ENCODE measurements around the gene LDLRAD2. TPM values are rescaled to one million over a fixed set of nuclear protein-coding genes. Genes with fewer than 3 reads are reported as not detected.
"Not testable (repeated sequence)": the region's sequence is repeated elsewhere in the genome, so short reads cannot be mapped to it uniquely, and the experiment has no call there.

LDLRAD2 gene
- total RNA-seq, 2 experiments from 2014 or later = 0.11 TPM; not detected in 1

DNA sequence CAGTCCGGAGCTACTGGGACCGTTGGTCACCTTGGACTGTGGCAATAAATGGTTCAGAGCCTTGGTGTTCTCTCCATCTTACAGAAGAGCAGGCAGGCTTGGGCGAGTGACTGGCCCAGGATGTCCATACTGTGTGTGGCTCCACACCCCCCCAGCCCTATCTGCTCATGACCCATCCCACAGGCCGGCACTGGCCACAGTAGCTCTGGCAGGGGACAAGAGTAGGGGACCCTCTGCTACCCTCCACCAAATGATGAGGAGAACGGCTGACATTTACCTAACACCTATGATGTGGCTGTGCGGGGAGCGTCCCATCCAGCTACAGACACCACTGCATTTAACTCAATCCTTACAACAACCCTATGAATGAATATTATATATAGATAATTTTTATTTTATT is 13.3 kb downstream of the LDLRAD2 start:
- no peak for DNase-seq
- Mint-ChIP-seq H3K36me3 (ENCODE audit: low read depth) (no peaks in the 10 kb centered on the region), H3K9me3 (ENCODE audit: low read depth) (no peaks in the 10 kb centered on the region), H3K27me3 (no peaks in the 10 kb centered on the region), H3K4me1 (no peaks in the 10 kb centered on the region), H3K4me3 (no peak overlapping the region), H3K27ac (no peak overlapping the region)
- ChIA-PET CTCF (interaction anchor here (0.6 to 1.0 kb wide), 2 partner anchors 133 to 208 kb away, joined by 3 to 4 read pairs; no protein-coding TSS in a partner anchor), POLR2A (no interaction called here)
- no peak for ATAC-seq
- intact Hi-C loops (cut with DNase I, micrococcal nuclease) = no loop called here

DNA sequence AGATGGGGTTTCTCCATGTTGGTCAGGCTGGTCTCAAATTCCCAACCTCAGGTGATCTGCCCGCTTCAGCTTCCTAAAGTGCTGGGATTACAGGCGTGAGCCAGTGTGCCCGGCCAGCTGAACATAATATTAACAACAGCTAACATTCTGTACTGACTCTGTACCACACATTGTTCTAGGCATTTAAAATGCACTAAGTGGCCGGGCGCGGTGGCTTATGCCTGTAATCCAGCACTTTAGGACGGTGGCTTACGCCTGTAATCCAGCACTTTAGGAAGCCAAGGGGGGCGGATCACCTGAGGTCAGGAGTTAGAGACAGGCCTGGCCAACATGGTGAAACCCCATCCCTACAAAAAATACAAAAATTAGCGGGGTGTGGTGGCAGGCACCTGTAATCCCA is 14.6 kb downstream of the LDLRAD2 start:
- CTCF ChIA-PET = interaction anchor here (0.5 to 0.6 kb wide), 2 partner anchors 41 to 136 kb away, joined by 3 read pairs; no protein-coding TSS in a partner anchor
- H3K27ac Mint-ChIP-seq; H3K4me3 Mint-ChIP-seq; intact Hi-C loops (cut with DNase I, micrococcal nuclease); POLR2A ChIA-PET; DNase-seq; H3K36me3 Mint-ChIP-seq (ENCODE audit: low read depth); H3K9me3 Mint-ChIP-seq (ENCODE audit: low read depth); H3K27me3 Mint-ChIP-seq; H3K4me1 Mint-ChIP-seq; ATAC-seq: not testable (repeated sequence)

DNA sequence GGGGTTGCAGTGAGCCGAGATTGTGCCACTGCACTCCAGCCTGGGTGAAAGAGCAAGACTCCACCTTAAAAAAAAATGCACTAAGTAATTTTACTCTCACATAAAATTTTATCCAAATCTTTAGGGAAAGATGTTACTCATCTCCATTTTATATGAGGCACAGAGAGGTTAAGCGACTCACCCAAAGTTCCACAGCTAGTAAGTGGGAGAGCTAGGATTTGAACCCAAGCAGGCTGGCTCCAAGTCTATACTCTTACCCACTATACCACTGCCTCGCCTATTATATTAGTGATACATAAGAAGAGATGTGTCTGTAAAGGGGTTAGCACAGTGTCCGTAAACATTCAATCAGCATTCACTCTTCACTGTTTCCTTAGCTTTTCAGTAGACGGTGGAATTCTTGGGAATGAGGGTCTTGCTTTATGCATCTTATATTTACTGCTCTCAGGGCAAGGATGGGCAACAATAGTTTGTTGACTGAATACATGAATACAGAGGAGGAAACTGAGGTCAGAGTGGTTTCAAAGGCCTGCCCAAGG is 15.1 kb downstream of the LDLRAD2 start:
- CTCF ChIA-PET = interaction anchor here (0.6 to 0.7 kb wide), 2 partner anchors 136 to 144 kb away, joined by 3 read pairs; no protein-coding TSS in a partner anchor
- no peaks in the 10 kb centered on the region for H3K36me3 Mint-ChIP-seq (ENCODE audit: low read depth)
- H3K4me1 Mint-ChIP-seq = no peaks in the 10 kb centered on the region
- ATAC-seq = no peak
- no peak overlapping the region for H3K27ac Mint-ChIP-seq
- H3K27me3 Mint-ChIP-seq = no peaks in the 10 kb centered on the region
- no peaks in the 10 kb centered on the region for H3K9me3 Mint-ChIP-seq (ENCODE audit: low read depth)
- intact Hi-C loops (cut with DNase I, micrococcal nuclease) = no loop called here
- H3K4me3 Mint-ChIP-seq = no peak overlapping the region
- POLR2A ChIA-PET = interaction anchor here (0.6 kb wide), 1 partner anchor 26 kb away, joined by 4 read pairs; no protein-coding TSS in a partner anchor
- no peak for DNase-seq

DNA sequence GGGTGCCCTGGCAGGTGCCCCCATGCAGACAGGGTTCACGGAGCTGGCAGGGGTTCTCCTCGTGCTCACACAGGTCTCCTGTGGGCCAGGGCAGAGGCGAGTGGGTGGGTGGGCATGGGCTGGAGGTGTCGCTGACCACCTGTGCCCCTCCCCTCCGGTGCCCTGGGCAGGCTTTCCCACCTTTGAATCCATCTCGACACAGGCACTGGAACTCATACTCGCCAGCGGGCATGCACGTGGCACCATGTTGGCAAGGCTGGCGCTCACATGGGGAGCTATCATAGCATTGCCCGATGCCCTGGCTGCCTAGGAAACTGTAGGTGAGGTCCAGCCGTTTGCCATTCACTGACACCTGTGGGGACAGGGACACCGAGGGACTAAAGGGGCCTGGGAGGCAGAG is 16.0 kb downstream of the LDLRAD2 start:
- no peaks in the 10 kb centered on the region for H3K27me3 Mint-ChIP-seq
- H3K36me3 Mint-ChIP-seq (ENCODE audit: low read depth) = no peaks in the 10 kb centered on the region
- ATAC-seq (no peak), DNase-seq (no peak)
- H3K4me3 Mint-ChIP-seq = no peak overlapping the region
- H3K9me3 Mint-ChIP-seq (ENCODE audit: low read depth) = no peaks in the 10 kb centered on the region
- no peaks in the 10 kb centered on the region for H3K4me1 Mint-ChIP-seq
- intact Hi-C loops (cut with DNase I, micrococcal nuclease) = no loop called here
- no peak overlapping the region for H3K27ac Mint-ChIP-seq
- ChIA-PET POLR2A (no interaction called here), CTCF (interaction anchor here (0.7 kb wide), 1 partner anchor 144 kb away, joined by 3 read pairs; no protein-coding TSS in a partner anchor)

DNA sequence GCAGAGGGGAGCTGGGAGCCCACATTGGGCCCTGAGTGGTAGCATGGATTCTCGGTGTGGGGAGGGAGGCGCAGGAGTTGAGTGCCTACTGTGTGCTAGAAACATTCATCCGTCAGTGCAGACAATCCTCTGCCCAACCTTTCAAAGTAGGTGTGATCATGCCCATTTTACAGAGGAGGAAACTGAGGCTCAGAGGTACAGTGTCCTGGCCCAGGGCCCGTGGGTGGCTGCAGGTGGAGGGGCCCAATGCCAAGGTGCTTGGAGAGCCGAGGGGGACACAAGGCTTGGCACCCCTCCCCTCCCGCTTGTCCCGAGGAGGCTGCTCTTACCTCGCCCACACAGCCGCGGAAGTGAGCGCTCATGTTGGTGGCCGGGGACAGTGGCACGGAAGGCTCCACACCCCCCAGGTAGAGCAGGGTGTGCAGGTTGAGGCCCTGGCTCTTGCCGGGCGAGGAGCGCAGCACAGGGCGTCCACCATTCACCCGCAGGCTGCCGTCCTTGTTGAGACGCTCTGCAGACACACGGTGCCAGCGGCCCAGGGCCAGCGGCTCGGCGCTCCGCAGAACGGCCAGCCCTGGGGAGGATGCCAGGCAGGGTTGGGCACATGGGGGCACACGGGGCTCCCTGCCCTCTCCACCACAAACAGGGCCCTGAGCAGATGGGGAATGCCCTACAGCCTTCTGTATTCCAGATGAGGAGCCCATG is 16.6 kb downstream of the LDLRAD2 start:
- POLR2A ChIA-PET = no interaction called here
- H3K9me3 Mint-ChIP-seq (ENCODE audit: low read depth) = no peaks in the 10 kb centered on the region
- H3K36me3 Mint-ChIP-seq (ENCODE audit: low read depth) = peaks cover under 1% of the 10 kb centered on the region
- no peaks in the 10 kb centered on the region for H3K27me3 Mint-ChIP-seq
- H3K27ac Mint-ChIP-seq = no peak overlapping the region
- CTCF ChIA-PET = no interaction called here
- H3K4me3 Mint-ChIP-seq = no peak overlapping the region
- DNase-seq (no peak), ATAC-seq (no peak)
- intact Hi-C loops (cut with DNase I, micrococcal nuclease) = no loop called here
- no peaks in the 10 kb centered on the region for H3K4me1 Mint-ChIP-seq

DNA sequence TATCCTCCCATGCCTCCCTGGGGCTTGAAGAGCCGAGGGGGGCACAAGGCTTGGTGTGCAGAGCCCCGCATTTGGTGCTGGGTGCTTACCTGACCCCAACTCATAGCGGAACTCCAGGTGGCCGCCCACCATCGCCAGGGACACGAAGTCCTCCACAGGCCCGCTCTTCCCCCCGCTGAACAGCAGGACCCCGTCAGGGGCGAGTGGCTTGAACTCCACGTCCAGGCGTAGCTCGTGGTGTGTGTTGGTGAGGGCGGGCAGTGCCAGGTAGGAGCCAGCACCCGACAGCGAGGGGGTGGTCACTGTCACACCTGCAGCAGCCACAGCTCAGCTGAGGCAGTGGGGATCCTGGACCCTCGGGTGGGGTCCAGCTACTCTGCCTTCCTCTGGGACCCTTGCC is 17.2 kb downstream of the LDLRAD2 start:
- intact Hi-C loops (cut with DNase I, micrococcal nuclease) = no loop called here
- Mint-ChIP-seq H3K4me1 (no peaks in the 10 kb centered on the region), H3K36me3 (ENCODE audit: low read depth) (peaks cover 7% of the 10 kb centered on the region), H3K9me3 (ENCODE audit: low read depth) (peaks cover 3% of the 10 kb centered on the region), H3K27ac (no peak overlapping the region), H3K27me3 (no peaks in the 10 kb centered on the region), H3K4me3 (no peak overlapping the region)
- ChIA-PET CTCF (interaction anchor here (0.6 kb wide), 1 partner anchor 36 kb away, joined by 3 read pairs; no protein-coding TSS in a partner anchor), POLR2A (no interaction called here)
- DNase-seq (no peak), ATAC-seq (no peak)

DNA sequence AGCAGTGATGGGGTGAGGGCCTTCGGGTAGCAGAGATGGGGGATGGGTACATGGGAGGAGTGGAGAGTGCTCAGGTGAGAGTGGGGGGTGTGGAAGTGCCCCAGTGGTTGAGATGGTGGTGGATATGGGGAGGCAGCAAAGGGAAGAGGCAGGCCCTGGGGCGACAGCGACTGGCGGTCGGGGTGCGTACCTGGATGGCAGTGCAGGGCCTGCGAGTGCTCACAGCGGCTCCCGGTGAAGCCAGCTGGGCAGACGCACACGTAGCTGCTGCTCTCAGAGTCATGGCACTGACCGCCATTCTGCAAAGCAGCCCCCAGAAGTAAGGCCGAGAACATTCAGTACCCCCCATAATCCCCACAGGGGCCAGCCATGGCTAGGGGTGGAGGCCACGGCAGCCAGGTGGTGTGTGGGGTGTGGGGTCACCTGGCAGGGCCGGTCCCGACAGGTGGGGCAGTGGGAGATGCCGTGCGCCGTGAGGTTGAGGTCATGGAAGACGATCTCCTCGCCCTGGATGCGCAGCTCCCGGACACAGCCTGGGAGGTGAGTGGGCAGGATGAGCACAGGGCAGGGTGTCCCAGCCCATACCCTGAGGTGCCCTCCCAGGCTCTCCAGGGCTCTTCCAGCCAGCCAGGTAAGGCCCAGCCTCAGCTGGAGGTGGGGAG is 18.9 kb downstream of the LDLRAD2 start:
- no peaks in the 10 kb centered on the region for H3K4me1 Mint-ChIP-seq
- DNase-seq (no peak), ATAC-seq (no peak)
- intact Hi-C loops (cut with DNase I, micrococcal nuclease) = no loop called here
- POLR2A ChIA-PET = no interaction called here
- H3K4me3 Mint-ChIP-seq = no peak overlapping the region
- CTCF ChIA-PET = no interaction called here
- H3K27me3 Mint-ChIP-seq = no peaks in the 10 kb centered on the region
- peaks cover 8% of the 10 kb centered on the region for H3K9me3 Mint-ChIP-seq (ENCODE audit: low read depth)
- no peak overlapping the region for H3K27ac Mint-ChIP-seq
- peaks cover 15% of the 10 kb centered on the region for H3K36me3 Mint-ChIP-seq (ENCODE audit: low read depth)

DNA sequence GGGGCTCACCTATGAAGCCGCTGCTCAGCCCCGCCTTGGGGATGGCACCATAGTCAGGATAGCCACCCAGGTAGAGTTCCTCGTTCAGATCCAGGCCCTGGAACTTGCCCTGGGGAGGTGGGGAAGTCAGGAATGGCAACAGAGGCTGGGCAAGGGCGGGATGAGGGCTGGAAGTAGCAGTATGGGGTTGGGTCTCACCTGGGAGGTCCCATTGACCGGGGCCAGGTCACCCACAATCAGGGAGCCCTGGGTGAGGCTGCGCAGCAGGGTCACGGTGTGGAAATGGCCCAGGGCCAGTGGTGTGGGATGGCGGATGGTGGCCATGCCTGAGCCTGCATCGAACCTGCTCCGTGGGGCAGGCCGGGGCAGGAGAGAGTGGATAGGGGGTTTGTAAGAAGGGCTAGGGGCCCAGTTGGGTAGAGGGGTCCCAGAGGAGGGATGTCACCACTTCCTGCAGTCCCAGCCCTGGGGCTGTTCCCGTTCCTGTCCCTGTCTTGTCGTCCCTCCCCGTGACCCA is 19.4 kb downstream of the LDLRAD2 start:
- intact Hi-C loops (cut with DNase I, micrococcal nuclease) = no loop called here
- H3K4me3 Mint-ChIP-seq = no peak overlapping the region
- DNase-seq (no peak), ATAC-seq (no peak)
- ChIA-PET POLR2A (no interaction called here), CTCF (no interaction called here)
- no peak overlapping the region for H3K27ac Mint-ChIP-seq
- peaks cover 15% of the 10 kb centered on the region for H3K36me3 Mint-ChIP-seq (ENCODE audit: low read depth)
- H3K9me3 Mint-ChIP-seq (ENCODE audit: low read depth) = peaks cover 8% of the 10 kb centered on the region
- no peaks in the 10 kb centered on the region for H3K27me3 Mint-ChIP-seq
- no peaks in the 10 kb centered on the region for H3K4me1 Mint-ChIP-seq

DNA sequence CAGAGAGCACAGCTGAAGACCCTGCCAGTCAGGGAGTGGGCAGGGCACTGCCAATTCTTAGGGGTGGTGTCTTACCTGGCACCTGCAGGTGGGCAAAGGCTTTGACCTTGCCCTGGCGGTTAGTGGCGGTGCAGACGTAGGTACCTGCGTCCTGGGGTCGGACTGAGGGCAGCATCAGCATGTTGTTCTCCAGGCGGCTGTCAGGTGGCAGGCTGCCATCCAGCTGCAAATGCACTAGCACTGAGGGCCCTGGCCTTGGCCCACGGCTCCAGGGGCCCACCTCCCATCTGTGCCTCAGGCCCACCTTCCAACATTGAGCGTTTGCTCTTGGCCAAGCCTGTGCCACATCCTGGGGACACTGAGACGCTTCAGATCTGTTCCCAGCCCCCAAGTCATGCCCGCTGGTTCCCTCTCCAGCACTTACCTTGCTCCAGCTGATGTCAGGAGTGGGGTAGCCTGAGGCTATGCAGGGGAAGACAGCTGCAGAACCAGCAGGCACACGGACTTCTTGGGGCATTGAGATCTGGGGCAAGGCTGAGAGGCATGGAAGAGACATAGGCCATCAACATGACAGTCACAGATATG is 21.4 kb downstream of the LDLRAD2 start:
- no peak for DNase-seq
- POLR2A ChIA-PET = no interaction called here
- no peak overlapping the region for H3K27ac Mint-ChIP-seq

DNA sequence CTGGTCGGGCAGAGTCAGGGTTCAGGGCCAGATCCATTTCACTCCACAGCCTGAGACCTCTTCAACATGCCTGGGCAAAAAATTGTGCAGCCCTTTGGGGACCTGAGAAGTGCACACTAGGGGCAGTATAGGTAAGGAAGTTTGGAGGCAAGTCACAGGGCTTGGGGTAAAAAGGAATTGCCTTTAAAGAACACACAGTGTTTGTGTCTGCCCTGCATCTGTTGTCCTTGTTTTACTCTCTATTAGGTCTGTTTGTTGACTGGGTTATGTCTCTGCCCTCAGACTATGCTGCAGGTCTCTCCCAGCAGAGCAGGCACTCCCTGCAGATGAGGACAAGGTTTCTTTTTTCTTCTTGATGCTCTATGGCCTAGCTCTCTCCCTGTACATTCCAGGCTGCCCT is 22.0 kb downstream of the LDLRAD2 start:
- CTCF ChIA-PET = interaction anchor here (0.7 kb wide), 1 partner anchor 44 kb away, joined by 3 read pairs; no protein-coding TSS in a partner anchor
- no peaks in the 10 kb centered on the region for H3K27me3 Mint-ChIP-seq
- H3K4me1 Mint-ChIP-seq = no peaks in the 10 kb centered on the region
- H3K27ac Mint-ChIP-seq = no peak overlapping the region
- intact Hi-C loops (cut with DNase I, micrococcal nuclease) = no loop called here
- H3K4me3 Mint-ChIP-seq = no peak overlapping the region
- POLR2A ChIA-PET = no interaction called here
- ATAC-seq = no peak
- DNase-seq = no peak
- peaks cover 8% of the 10 kb centered on the region for H3K9me3 Mint-ChIP-seq (ENCODE audit: low read depth)
- H3K36me3 Mint-ChIP-seq (ENCODE audit: low read depth) = peaks cover 15% of the 10 kb centered on the region

More for the DNA sequence above, 21.4 kb downstream of the LDLRAD2 start:
- no peak for ATAC-seq
- H3K9me3 Mint-ChIP-seq (ENCODE audit: low read depth) = peaks cover 8% of the 10 kb centered on the region
- CTCF ChIA-PET = interaction anchor here (0.7 kb wide), 1 partner anchor 45 kb away, joined by 3 read pairs; no protein-coding TSS in a partner anchor
- H3K4me1 Mint-ChIP-seq = no peaks in the 10 kb centered on the region
- no peak overlapping the region for H3K4me3 Mint-ChIP-seq
- intact Hi-C loops (cut with DNase I, micrococcal nuclease) = no loop called here
- no peaks in the 10 kb centered on the region for H3K27me3 Mint-ChIP-seq
- H3K36me3 Mint-ChIP-seq (ENCODE audit: low read depth) = peaks cover 15% of the 10 kb centered on the region

DNA sequence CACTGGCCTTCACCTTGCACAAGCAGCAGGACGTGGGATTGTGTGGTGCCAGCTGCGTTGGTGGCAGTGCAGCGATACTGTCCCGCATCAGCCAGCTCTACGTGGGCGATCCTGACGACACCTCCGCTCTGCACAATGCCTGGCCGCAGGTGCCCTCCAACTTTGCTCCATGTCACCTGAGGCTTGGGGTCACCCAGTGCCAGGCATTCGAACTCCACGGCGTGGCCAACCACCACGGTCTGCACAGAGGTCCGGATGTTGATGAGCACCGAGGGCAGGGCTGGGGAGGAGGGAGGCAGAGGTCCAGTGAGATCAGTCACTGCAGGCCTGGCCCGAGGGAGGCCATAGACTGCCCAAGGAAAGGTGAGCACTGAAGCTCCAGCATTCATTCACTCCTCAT is 22.6 kb downstream of the LDLRAD2 start:
- DNase-seq = no peak
- no peak for ATAC-seq
- peaks cover 15% of the 10 kb centered on the region for H3K36me3 Mint-ChIP-seq (ENCODE audit: low read depth)
- no peak overlapping the region for H3K27ac Mint-ChIP-seq
- peaks cover 8% of the 10 kb centered on the region for H3K9me3 Mint-ChIP-seq (ENCODE audit: low read depth)
- POLR2A ChIA-PET = no interaction called here
- H3K4me1 Mint-ChIP-seq = no peaks in the 10 kb centered on the region
- H3K4me3 Mint-ChIP-seq = no peak overlapping the region
- no peaks in the 10 kb centered on the region for H3K27me3 Mint-ChIP-seq
- intact Hi-C loops (cut with DNase I, micrococcal nuclease) = no loop called here
- CTCF ChIA-PET = interaction anchor here (0.6 kb wide), 1 partner anchor 670 kb away, joined by 3 read pairs; no protein-coding TSS in a partner anchor
